Neuronal stem cell (in vitro differentiated cells): Measurements from ENCODE around the gene UGT1A9.
A peak's percentile ranks its signal among the peaks of the same experiment; 100 is the strongest.

Source experiments
- DNase-seq: peaks from one replicate; pipeline ENCODE4 v3.0.0-alpha.2; 2013; ENCODE audit warnings: low spot score
- H2AFZ ChIP-seq: one replicate; pipeline ENCODE4 v1.6.1; 2013; ENCODE audit warnings: mild to moderate bottlenecking, low read length, inconsistent platforms
- H2AK5ac ChIP-seq: 2 replicates; pipeline ENCODE4 v1.6.1; 2013; ENCODE audit warnings: low read depth, mild to moderate bottlenecking, inconsistent platforms, low read length, moderate library complexity, mixed read lengths
- H2BK120ac ChIP-seq: 2 replicates; pipeline ENCODE4 v1.6.1; 2013; ENCODE audit warnings: low read depth, mild to moderate bottlenecking, inconsistent platforms, low read length, moderate library complexity, mixed read lengths
- H2BK12ac ChIP-seq: one replicate; pipeline ENCODE4 v1.6.1; 2013; ENCODE audit warnings: low read length, inconsistent platforms
- H2BK15ac ChIP-seq: 2 replicates; pipeline ENCODE4 v1.6.1; 2013; ENCODE audit warnings: mild to moderate bottlenecking, low read length, inconsistent platforms, mixed read lengths
- H2BK5ac ChIP-seq: one replicate; pipeline ENCODE4 v1.6.1; 2013; ENCODE audit warnings: inconsistent platforms, mild to moderate bottlenecking, low read length, moderate library complexity
- H3K14ac ChIP-seq: one replicate; pipeline ENCODE4 v1.6.1; 2013; ENCODE audit warnings: low read length, inconsistent platforms
- H3K18ac ChIP-seq: 2 replicates; pipeline ENCODE4 v1.6.1; 2013; ENCODE audit warnings: low read length, inconsistent platforms
- H3K23ac ChIP-seq: 2 replicates; pipeline ENCODE4 v1.6.1; 2013; ENCODE audit warnings: low read depth, mild to moderate bottlenecking, mixed read lengths, low read length, inconsistent platforms; ENCODE audit not compliant: poor library complexity
- H3K27ac ChIP-seq: replicated peaks from 3 replicates; pipeline ENCODE4 v1.5.1; 2013; ENCODE audit warnings: low read length, inconsistent platforms
- H3K27me3 ChIP-seq, 3 experiments: 2 replicates each; pipeline ENCODE4 v1.6.1; 2013; ENCODE audit warnings: low read length in 3 of 3, mild to moderate bottlenecking in 2 of 3, inconsistent platforms in 1 of 3, low read depth in 1 of 3, mixed read lengths in 1 of 3, moderate library complexity in 1 of 3; ENCODE audit not compliant: control insufficient read depth in 3 of 3, insufficient read depth in 3 of 3
- H3K36me3 ChIP-seq, 2 donors: replicated peaks in 1 of 2; 2 replicates each; pipeline ENCODE4 v1.6.1; 2013; ENCODE audit warnings: low read length in 2 of 2; ENCODE audit not compliant: control insufficient read depth in 2 of 2, insufficient read depth in 2 of 2
- H3K4ac ChIP-seq: 2 replicates; pipeline ENCODE4 v1.6.1; 2013; ENCODE audit warnings: inconsistent platforms, mild to moderate bottlenecking, low read length, moderate library complexity
- H3K4me1 ChIP-seq, 2 donors: 1 replicate in 1 of 2; 2 replicates in 1 of 2; pipeline ENCODE4 v1.6.1; 2013; ENCODE audit warnings: low read length in 2 of 2, low read depth in 1 of 2; ENCODE audit not compliant: control insufficient read depth in 2 of 2, insufficient read depth in 1 of 2
- H3K4me2 ChIP-seq: one replicate; pipeline ENCODE4 v1.6.1; 2013; ENCODE audit warnings: mild to moderate bottlenecking, low read length, inconsistent platforms; ENCODE audit not compliant: insufficient read depth, poor library complexity, severe bottlenecking
- H3K4me3 ChIP-seq, 2 donors: 2 replicates each; pipeline ENCODE4 v1.5.1; 2013; ENCODE audit warnings: low read length in 2 of 2, mild to moderate bottlenecking in 2 of 2, inconsistent platforms in 1 of 2, moderate library complexity in 1 of 2
- H3K79me1 ChIP-seq: one replicate; pipeline ENCODE4 v1.6.1; 2013; ENCODE audit warnings: low read depth, mild to moderate bottlenecking, inconsistent platforms, low read length, moderate library complexity
- H3K9ac ChIP-seq: one replicate; pipeline ENCODE4 v1.6.1; 2013; ENCODE audit warnings: mild to moderate bottlenecking, low read depth, low read length, inconsistent platforms; ENCODE audit not compliant: poor library complexity
- H3K9me3 ChIP-seq, 2 donors: replicated peaks in 1 of 2; 2 replicates each; pipeline versions ENCODE3 to v1.6.1; 2013; ENCODE audit warnings: low read length in 2 of 2, mild to moderate bottlenecking in 2 of 2, inconsistent platforms in 1 of 2, low read depth in 1 of 2, mixed read lengths in 1 of 2, moderate library complexity in 1 of 2; ENCODE audit not compliant: control insufficient read depth in 2 of 2, insufficient read depth in 1 of 2
- H4K8ac ChIP-seq: one replicate; pipeline ENCODE4 v1.6.1; 2013; ENCODE audit warnings: low read depth, mild to moderate bottlenecking, inconsistent platforms, low read length, moderate library complexity
- H4K91ac ChIP-seq: one replicate; pipeline ENCODE4 v1.6.1; 2013; ENCODE audit warnings: low read length, low read depth, mild to moderate bottlenecking, inconsistent platforms; ENCODE audit not compliant: poor library complexity
- WGBS, 2 donors: extraction: QIAGEN DNeasy Blood & Tissue Kit; methylation state at CpG; one replicate each; pipeline ENCODE4 v1.1.7; 2013; ENCODE audit warnings: missing lambda C conversion rate in 2 of 2, mixed read lengths in 1 of 2; ENCODE audit not compliant: insufficient read length in 2 of 2, insufficient replicate concordance in 1 of 2; ENCODE audit errors: extremely low coverage in 2 of 2; 5-methylcytosine and 5-hydroxymethylcytosine counted together

Gene UGT1A9

DNA sequence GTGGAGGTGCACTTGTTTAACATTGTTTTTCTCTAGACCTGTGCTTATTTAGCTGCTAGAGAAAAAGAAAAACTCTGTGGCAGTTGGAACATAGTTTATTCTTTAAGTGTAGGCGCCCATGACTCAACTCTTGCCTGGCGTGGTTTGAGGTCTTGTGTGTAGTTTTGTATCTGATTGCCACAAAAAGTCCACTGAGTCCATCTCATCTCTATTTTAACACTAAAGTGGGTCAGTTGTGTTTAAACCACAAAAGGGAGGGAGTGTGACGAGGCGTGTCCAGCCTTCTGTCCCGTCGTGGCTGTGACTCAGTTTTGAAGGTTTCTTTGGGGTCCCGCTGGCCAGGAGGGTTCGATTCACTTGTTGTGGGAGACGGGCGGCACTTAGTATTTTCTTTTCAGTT lies 15.3 kb upstream of the UGT1A9 start:
- Histone ChIP-seq H3K14ac (no peak overlapping the region), H3K4me1 (no peaks in the 10 kb centered on the region), H3K4ac (no peak overlapping the region), H3K4me3 (no peak overlapping the region), H3K4me2 (no peak overlapping the region), H3K36me3 (no peaks in the 10 kb centered on the region), H2BK12ac (no peak overlapping the region), H4K8ac (no peak overlapping the region), H4K91ac (no peak overlapping the region), H2AK5ac (no peak overlapping the region), H3K27ac (no peak overlapping the region), H2AFZ (peak overlapping the region; percentile 60), H3K79me1 (no peaks in the 10 kb centered on the region), H2BK5ac (no peak overlapping the region), H3K23ac (no peak overlapping the region), H3K9ac (no peak overlapping the region), H3K18ac (no peak overlapping the region), H3K27me3 (no peaks in the 10 kb centered on the region), H2BK120ac (no peak overlapping the region), H2BK15ac (no peak overlapping the region), H3K9me3 (no peaks in the 10 kb centered on the region)
- no peak for DNase-seq
- WGBS, 2 donors: no CpG with 5 or more reads among the region's 10 CpGs

DNA sequence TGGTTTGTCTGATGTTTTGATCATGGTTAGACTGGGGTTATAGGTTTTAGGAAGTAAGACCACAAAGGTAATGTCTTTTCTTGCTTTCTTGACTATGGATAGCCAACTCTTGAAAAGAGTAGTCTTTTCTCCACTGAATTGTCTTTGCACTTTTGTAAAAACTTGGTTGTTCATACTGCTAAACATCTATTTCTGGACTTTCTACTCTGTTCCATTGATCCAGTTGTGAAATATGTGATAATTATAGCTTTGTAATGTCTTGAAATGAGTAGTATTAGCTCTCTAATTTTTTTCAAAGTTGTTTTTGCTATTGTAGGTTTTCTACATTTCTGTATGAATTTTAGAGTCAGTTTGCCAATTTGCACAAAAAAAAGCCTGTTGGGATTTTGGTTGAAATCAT lies 13.1 kb upstream of the UGT1A9 start:
- Histone ChIP-seq H3K14ac (no peak overlapping the region), H3K4ac (no peak overlapping the region), H3K23ac (no peak overlapping the region), H4K8ac (no peak overlapping the region), H2BK120ac (no peak overlapping the region), H3K27ac (no peak overlapping the region), H2BK5ac (no peak overlapping the region), H3K9ac (no peak overlapping the region), H2AFZ (no peak overlapping the region), H2BK12ac (no peak overlapping the region), H4K91ac (no peak overlapping the region), H3K79me1 (no peaks in the 10 kb centered on the region), H2BK15ac (no peak overlapping the region), H3K9me3 (no peaks in the 10 kb centered on the region), H3K27me3 (no peaks in the 10 kb centered on the region), H3K18ac (no peak overlapping the region), H3K4me3 (no peak overlapping the region), H3K4me2 (no peak overlapping the region), H3K36me3 (no peaks in the 10 kb centered on the region), H3K4me1 (no peaks in the 10 kb centered on the region), H2AK5ac (no peak overlapping the region)
- DNase-seq: no peak

DNA sequence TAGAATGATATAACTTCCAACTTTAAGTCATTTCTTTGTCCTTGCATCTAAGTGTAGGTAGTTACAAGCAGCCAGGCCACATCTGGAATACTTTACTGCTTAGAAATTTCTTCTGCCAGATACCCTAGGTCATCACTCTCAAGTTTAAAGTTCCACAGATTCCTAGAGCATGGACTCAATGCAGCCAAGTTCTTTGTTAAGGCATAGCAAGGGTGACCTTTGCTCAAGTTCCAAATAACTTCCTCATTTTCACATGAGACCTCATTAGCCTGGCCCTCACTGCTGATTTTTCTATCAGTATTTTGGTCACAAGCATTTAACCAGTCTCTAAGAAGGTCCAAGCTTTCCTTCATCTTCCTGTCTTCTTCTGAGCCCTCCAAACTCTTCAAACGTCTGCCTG lies 7.8 kb upstream of the UGT1A9 start:
- no peak overlapping the region for H2BK5ac ChIP-seq
- no peaks in the 10 kb centered on the region for H3K36me3 ChIP-seq
- no peak overlapping the region for H2BK15ac ChIP-seq
- no CpG with 5 or more reads among the region's 1 CpG for WGBS, 2 donors
- H4K8ac ChIP-seq: no peak overlapping the region
- H2BK12ac ChIP-seq: no peak overlapping the region
- no peak overlapping the region for H2AK5ac ChIP-seq
- no peak for DNase-seq
- no peak overlapping the region for H3K4me2 ChIP-seq
- H3K9ac ChIP-seq: no peak overlapping the region
- H3K9me3 ChIP-seq: no peaks in the 10 kb centered on the region
- H3K4me1 ChIP-seq: no peaks in the 10 kb centered on the region
- H2AFZ ChIP-seq: no peak overlapping the region
- no peak overlapping the region for H3K18ac ChIP-seq
- H3K27ac ChIP-seq: no peak overlapping the region
- H3K4me3 ChIP-seq: no peak overlapping the region
- no peak overlapping the region for H3K14ac ChIP-seq
- no peak overlapping the region for H2BK120ac ChIP-seq
- H3K27me3 ChIP-seq: no peaks in the 10 kb centered on the region
- no peaks in the 10 kb centered on the region for H3K79me1 ChIP-seq
- no peak overlapping the region for H3K23ac ChIP-seq
- H4K91ac ChIP-seq: no peak overlapping the region
- H3K4ac ChIP-seq: no peak overlapping the region

DNA sequence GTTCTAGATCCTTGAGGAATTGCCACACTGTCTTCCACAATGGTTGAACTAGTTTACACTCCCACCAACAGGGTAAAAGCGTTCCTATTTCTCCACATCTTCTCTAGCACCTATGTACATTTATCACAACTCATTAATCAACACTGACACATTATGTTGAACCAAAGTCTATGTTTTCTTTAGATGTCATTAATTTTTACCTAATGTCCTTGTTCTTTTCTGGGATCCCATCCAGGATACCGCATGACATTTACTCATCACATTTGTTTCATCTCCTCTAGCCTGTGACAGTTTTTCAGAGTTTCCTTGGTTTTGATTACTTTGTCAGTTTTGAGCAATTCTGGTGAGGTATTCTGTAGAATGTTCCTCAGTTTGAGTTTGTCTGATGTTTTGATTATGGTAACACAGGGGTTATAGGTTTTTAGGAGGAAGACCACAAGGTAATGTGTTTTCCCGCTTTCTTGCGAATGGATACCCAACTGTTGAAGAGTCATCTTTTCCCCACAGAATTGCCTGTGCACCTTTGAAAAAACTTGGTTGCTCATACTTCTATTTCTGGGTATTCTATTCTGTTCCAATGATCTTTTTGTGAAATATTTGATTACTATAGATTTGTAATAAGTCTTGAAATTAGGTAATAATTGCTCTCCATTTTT lies 3.0 kb upstream of the UGT1A9 start:
- Histone ChIP-seq H3K23ac (no peak overlapping the region), H3K14ac (no peak overlapping the region), H2AFZ (no peak overlapping the region), H4K91ac (no peak overlapping the region), H2BK5ac (no peak overlapping the region), H2BK12ac (no peak overlapping the region), H3K27me3 (no peaks in the 10 kb centered on the region), H3K4me2 (no peak overlapping the region), H3K18ac (no peak overlapping the region), H3K9me3 (no peaks in the 10 kb centered on the region), H2BK120ac (no peak overlapping the region), H2AK5ac (no peak overlapping the region), H3K27ac (no peak overlapping the region), H3K4me3 (no peak overlapping the region), H3K9ac (no peak overlapping the region), H3K36me3 (no peaks in the 10 kb centered on the region), H3K4me1 (no peaks in the 10 kb centered on the region), H3K79me1 (no peaks in the 10 kb centered on the region), H2BK15ac (no peak overlapping the region), H3K4ac (no peak overlapping the region), H4K8ac (no peak overlapping the region)
- no peak for DNase-seq
- WGBS, 2 donors: no CpG with 5 or more reads among the region's 4 CpGs
